Endothelial cell of umbilical vein (primary cell): Measurements from ENCODE around the gene IL23A. TPM values are rescaled to one million over a fixed set of nuclear protein-coding genes. Genes with fewer than 3 reads are reported as not detected.

Experiments used
- BruUV-seq: library from RNA; stranded (reverse); fragments of 400-500 nt; replicated peaks from 2 replicates; lab custom pipeline; 2021; lab: Mats Ljungman, UMichigan
- CTCF ChIA-PET: fragments of 300-600, 350-600 bp; sonication (Branson Sonifier 250); formaldehyde crosslinking; loops from one replicate; lab custom pipeline; 2021; ENCODE audit warnings: antibody characterized with exemption, inconsistent platforms; lab: Charles Lee
- POLR2A ChIA-PET: fragments of 300-600, 350-600 bp; sonication (Branson Sonifier 250); formaldehyde crosslinking; loops from one replicate; lab custom pipeline; 2021; ENCODE audit warnings: antibody characterized with exemption, inconsistent platforms; lab: Charles Lee
- DNase-seq: peaks from one replicate; pipeline ENCODE4 v3.0.0-alpha.2; 2011; ENCODE audit warnings: low read depth, low spot score
- FAIRE-seq: peaks from 2 replicates; lab custom pipeline; 2011; peaks lifted over from hg19 to GRCh38; lab: Jason Lieb, UNC
- H2AFZ ChIP-seq: 2 replicates; pipeline ENCODE4 v1.6.0; 2012; ENCODE audit warnings: low read depth, low read length, control low read depth, inconsistent platforms
- H3K27ac ChIP-seq: 2 replicates; pipeline ENCODE4 v1.5.1; 2011; ENCODE audit warnings: low read depth, mild to moderate bottlenecking, control low read depth, low read length, moderate library complexity; ENCODE audit not compliant: insufficient read depth
- H3K27me3 ChIP-seq, 2 experiments: 2 replicates each; pipeline versions ENCODE4 v1.6.0 to v1.6.1; 2011; ENCODE audit warnings: low read length in 2 of 2, mixed read lengths in 1 of 2; ENCODE audit not compliant: control insufficient read depth in 2 of 2, insufficient read depth in 2 of 2
- H3K36me3 ChIP-seq, 2 experiments: 2 replicates in 1 of 2; 3 replicates in 1 of 2; pipeline ENCODE4 v1.5.1; 2011; ENCODE audit warnings: low read length in 2 of 2, mild to moderate bottlenecking in 1 of 2, moderate library complexity in 1 of 2; ENCODE audit not compliant: control insufficient read depth in 2 of 2, insufficient read depth in 2 of 2; ENCODE audit errors: extremely low read depth in 1 of 2
- H3K4me1 ChIP-seq: 3 replicates; pipeline ENCODE4 v1.5.1; 2011; ENCODE audit warnings: mild to moderate bottlenecking, low read length; ENCODE audit not compliant: control insufficient read depth, insufficient read depth; ENCODE audit errors: extremely low read depth
- H3K4me2 ChIP-seq: 2 replicates; pipeline ENCODE4 v1.6.1; 2011; ENCODE audit warnings: low read length, control low read depth, mixed read lengths; ENCODE audit not compliant: insufficient read depth
- H3K4me3 ChIP-seq, 3 experiments: fragments of 200-600 bp in 1 of 3; sonication (generic), shearing (Covaris generic) in 1 of 3; replicated peaks in 1 of 3; 2 replicates each; pipeline ENCODE4 v1.5.1; 2011 to 2016; ENCODE audit warnings: control low read depth in 3 of 3, low read length in 3 of 3, mild to moderate bottlenecking in 2 of 3, inconsistent platforms in 1 of 3, low read depth in 1 of 3, moderate library complexity in 1 of 3; ENCODE audit not compliant: insufficient read depth in 1 of 3
- H3K79me2 ChIP-seq: 2 replicates; pipeline ENCODE4 v1.6.0; 2012; ENCODE audit warnings: low read length, inconsistent platforms; ENCODE audit not compliant: control insufficient read depth, insufficient read depth
- H3K9ac ChIP-seq: replicated peaks from 2 replicates; pipeline ENCODE3; 2011; ENCODE audit warnings: low read length, control low read depth; ENCODE audit not compliant: insufficient read depth; ENCODE audit errors: extremely low read depth
- H3K9me1 ChIP-seq: replicated peaks from 3 replicates; pipeline ENCODE4 v1.6.0; 2011; ENCODE audit warnings: mild to moderate bottlenecking, low read length; ENCODE audit not compliant: control insufficient read depth, insufficient read depth; ENCODE audit errors: extremely low read depth
- H3K9me3 ChIP-seq: replicated peaks from 2 replicates; pipeline ENCODE4 v1.5.1; 2012; ENCODE audit warnings: low read length, inconsistent platforms; ENCODE audit not compliant: control insufficient read depth, insufficient read depth
- H4K20me1 ChIP-seq: replicated peaks from 2 replicates; pipeline ENCODE3; 2011; ENCODE audit warnings: mild to moderate bottlenecking, low read length; ENCODE audit not compliant: control insufficient read depth, insufficient read depth; ENCODE audit errors: extremely low read depth
- CTCF ChIP-seq, 2 donors: IDR thresholded peaks; 1 replicate in 1 of 2; 2 replicates in 1 of 2; pipeline ENCODE4 v1.5.1; 2011; ENCODE audit warnings: low read length in 2 of 2, mild to moderate bottlenecking in 2 of 2, moderate library complexity in 2 of 2, control low read depth in 1 of 2, inconsistent platforms in 1 of 2, low read depth in 1 of 2; ENCODE audit not compliant: insufficient read depth in 1 of 2; ENCODE audit errors: extremely low read depth in 1 of 2
- EZH2 ChIP-seq: IDR thresholded peaks from 2 replicates; pipeline ENCODE4 v1.6.1; 2012; ENCODE audit warnings: borderline replicate concordance, low read depth, mild to moderate bottlenecking, moderate library complexity, low read length, inconsistent platforms; ENCODE audit not compliant: severe bottlenecking
- FOS ChIP-seq: IDR thresholded peaks from 2 replicates; pipeline ENCODE4 v1.6.1; 2011; ENCODE audit warnings: mild to moderate bottlenecking, low read length, moderate library complexity, borderline replicate concordance; ENCODE audit not compliant: insufficient read depth
- GATA2 ChIP-seq: IDR thresholded peaks from 2 replicates; pipeline ENCODE4 v1.7.0; 2011; ENCODE audit warnings: low read depth, mild to moderate bottlenecking, moderate library complexity, mixed read lengths, low read length; ENCODE audit not compliant: insufficient read length, insufficient read depth
- JUN ChIP-seq: IDR thresholded peaks from 2 replicates; pipeline ENCODE4 v1.6.1; 2011; ENCODE audit warnings: borderline replicate concordance, low read depth; ENCODE audit not compliant: insufficient read length, insufficient read depth
- MAX ChIP-seq: IDR thresholded peaks from 2 replicates; pipeline ENCODE4 v1.6.1; 2011; ENCODE audit not compliant: insufficient read depth, insufficient read length
- MYC ChIP-seq: IDR thresholded peaks from one replicate; pipeline ENCODE4 v1.6.1; 2011; ENCODE audit warnings: mild to moderate bottlenecking, low read depth, low read length
- POLR2A ChIP-seq: IDR thresholded peaks from 2 replicates; pipeline ENCODE4 v1.6.1; 2012; ENCODE audit warnings: low read depth, mild to moderate bottlenecking, control low read depth, low read length
- POLR2AphosphoS5 ChIP-seq: IDR thresholded peaks from 2 replicates; pipeline ENCODE4 v1.6.1; 2012; ENCODE audit warnings: low read depth, mild to moderate bottlenecking, control low read depth, low read length, moderate library complexity; ENCODE audit not compliant: insufficient read depth
- dilution Hi-C: fragments of 300-500 bp; cut with MboI; formaldehyde crosslinking; loops from one replicate; pipeline ENCODE4 v1.15.0; 2019; ENCODE audit warnings: low sequenced_read_pairs; ENCODE audit not compliant: extremely low pct_ligation_motif_present
- intact Hi-C: fragments of 100-400 bp; cut with micrococcal nuclease; formaldehyde crosslinking; loops from one replicate; pipeline ENCODE4 v1.10.0; 2022
- polyA plus RNA-seq, 4 experiments: library from polyadenylated mRNA; depleted of rRNA in 3 of 4; stranded (reverse) in 3 of 4; unstranded in 1 of 4; fragments of >200 nt; gene quantifications; 2 replicates each; pipeline versions ENCODE4 v1.2.1 to v1.2.3, GENCODE V29; 2011 to 2012; ENCODE audit warnings: missing spikeins in 1 of 4
- total RNA-seq: library from RNA; stranded (reverse); gene quantifications from 2 replicates; pipeline ENCODE4 v1.2.3, GENCODE V29; 2021

Gene IL23A
- total and polyA plus RNA-seq, 2 donors (not counting 3 experiments of a cell fraction or from before 2014, with no cell fraction given), result 0.12 TPM; not detected in 1

GRCh38 chr12:56377310-56377988 is 38.8 kb downstream of the IL23A start:
- Histone ChIP-seq H4K20me1 (no peaks in the 10 kb centered on the region), H3K4me1 (peaks cover 13% of the 10 kb centered on the region), H2AFZ (peak overlapping the region; percentile 69), H3K27me3 (no peaks in the 10 kb centered on the region), H3K9ac (no peak overlapping the region), H3K27ac (no peak overlapping the region), H3K36me3 (no peaks in the 10 kb centered on the region), H3K4me2 (no peak overlapping the region), H3K4me3 (no peak overlapping the region), H3K79me2 (no peaks in the 10 kb centered on the region), H3K9me1 (no peaks in the 10 kb centered on the region), H3K9me3 (no peaks in the 10 kb centered on the region)
- dilution Hi-C loops (no loop called here), intact Hi-C loops (loop anchor here (1.0 kb wide), 1 partner anchor 87 kb away; no protein-coding TSS in a partner anchor)
- ChIA-PET POLR2A (no interaction called here), CTCF (interaction anchor here (0.8 to 3.7 kb wide), 3 partner anchors 9 to 86 kb away, joined by 3 to 15 read pairs (median 3); no protein-coding TSS in a partner anchor)
- FAIRE-seq, result peak; percentile 88
- TF ChIP-seq CTCF (IDR thresholded peaks at IDR 0.05; ENCODE audit: extremely low read depth in 1 of 2, insufficient read depth in 1 of 2, low read depth in 1 of 2, low read length in 2 of 2) (peak in 1 of 2 donors; percentile 18), POLR2A (no peak), MYC (no peak), MAX (no peak), POLR2AphosphoS5 (no peak), EZH2 (no peak), GATA2 (peak; percentile 40), FOS (peak; percentile 66), JUN (no peak)
- DNase-seq, result peak; percentile 29
- BruUV-seq, result no TSS peak
